Activated CD4-positive, alpha-beta T cell treated with anti-CD3 and anti-CD28 coated beads for 1 hour (primary cell): ENCODE measurements around the gene COBL.

ENCODE experiments used
- DNase-seq: peaks from one replicate; pipeline ENCODE4 v3.0.0-alpha.2; 2020

The COBL gene

DNA sequence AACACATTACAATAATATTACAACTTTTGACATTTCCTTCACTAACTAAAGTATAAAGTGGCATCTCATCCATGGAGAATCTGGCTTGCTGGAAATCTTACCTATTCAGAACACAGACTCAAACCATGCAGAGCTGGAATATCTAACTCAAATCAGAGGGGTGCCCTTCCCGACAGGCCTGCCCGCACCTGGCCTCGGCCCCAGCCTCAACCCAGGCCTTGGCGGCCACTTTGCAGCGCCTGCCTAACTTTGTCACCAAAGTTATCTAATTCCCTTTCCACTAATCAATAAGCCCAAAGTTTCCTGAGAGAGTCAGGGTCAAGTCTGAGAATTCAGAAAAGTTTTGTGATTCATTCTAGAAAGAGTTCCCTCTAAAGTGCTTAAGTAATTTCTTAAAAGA is 212.9 kb downstream of the COBL start:
- DNase-seq, result no peak

DNA sequence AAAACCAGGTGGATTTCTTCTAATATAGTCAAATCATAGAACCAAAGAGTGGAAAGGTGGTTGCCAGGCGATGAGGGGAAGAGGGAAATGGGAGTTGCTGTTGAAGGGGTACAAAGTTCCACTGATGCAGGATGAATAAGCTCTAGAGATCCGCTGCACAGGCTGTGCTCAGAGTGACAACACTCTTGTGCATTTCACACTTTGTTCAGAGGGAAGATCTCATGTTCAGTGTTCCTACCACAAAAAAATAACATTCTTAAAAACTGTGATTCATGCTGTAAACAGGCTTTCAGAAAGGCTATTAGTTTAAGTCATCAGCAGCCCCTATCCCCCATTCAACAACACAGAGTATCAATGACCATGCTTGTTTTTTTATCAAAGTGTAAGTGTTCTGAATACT is 213.8 kb downstream of the COBL start:
- DNase-seq, result no peak

DNA sequence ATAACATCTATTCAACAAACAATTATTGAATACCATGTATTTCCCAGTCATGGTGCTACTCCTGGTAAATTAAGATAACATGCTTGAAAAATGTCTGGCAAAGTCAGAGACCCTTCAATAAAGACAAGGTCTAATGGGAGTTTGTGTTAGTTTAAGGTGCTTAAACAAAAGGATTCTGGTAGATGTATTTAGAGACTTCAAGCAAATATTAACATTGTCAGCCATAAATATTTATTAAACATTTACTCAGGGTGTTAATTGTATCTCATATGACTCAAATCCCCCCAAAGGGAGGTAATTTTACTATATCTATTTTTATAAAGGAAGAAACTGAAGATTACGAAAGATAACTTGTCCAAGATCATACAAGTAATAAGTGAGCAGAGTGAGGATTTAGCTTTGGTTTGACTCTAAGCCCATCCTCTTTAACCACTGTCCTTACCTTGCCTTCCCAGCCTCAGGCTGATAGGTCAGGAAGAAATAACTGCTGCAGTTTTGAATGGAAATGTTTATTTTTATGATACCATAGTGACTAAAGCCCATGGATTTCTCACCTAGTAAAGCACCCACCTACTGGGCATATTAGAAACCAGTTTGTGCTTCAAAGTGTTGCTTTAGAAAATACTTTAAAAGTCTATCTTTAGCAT is 215.4 kb downstream of the COBL start:
- DNase-seq, result no peak

DNA sequence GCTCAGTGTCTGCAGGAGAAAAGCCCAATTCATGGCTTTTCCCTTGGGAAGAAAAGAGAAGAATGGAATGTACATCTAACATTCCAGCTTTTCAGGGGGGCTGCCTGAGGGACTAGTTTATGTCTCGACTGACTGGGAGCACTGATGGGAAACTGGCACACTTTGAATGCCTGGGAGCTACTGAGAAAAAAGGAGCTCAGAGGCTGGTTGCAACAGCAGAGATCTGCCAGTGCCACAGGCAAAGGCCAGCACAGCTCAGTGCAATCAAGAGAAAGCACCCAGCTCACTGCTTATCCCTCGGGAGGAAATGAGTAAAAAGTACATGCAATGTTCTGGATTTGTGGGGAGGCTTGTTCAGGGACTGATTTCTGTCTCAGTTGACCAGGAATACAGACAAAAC is 226.2 kb downstream of the COBL start:
- no peak for DNase-seq

DNA sequence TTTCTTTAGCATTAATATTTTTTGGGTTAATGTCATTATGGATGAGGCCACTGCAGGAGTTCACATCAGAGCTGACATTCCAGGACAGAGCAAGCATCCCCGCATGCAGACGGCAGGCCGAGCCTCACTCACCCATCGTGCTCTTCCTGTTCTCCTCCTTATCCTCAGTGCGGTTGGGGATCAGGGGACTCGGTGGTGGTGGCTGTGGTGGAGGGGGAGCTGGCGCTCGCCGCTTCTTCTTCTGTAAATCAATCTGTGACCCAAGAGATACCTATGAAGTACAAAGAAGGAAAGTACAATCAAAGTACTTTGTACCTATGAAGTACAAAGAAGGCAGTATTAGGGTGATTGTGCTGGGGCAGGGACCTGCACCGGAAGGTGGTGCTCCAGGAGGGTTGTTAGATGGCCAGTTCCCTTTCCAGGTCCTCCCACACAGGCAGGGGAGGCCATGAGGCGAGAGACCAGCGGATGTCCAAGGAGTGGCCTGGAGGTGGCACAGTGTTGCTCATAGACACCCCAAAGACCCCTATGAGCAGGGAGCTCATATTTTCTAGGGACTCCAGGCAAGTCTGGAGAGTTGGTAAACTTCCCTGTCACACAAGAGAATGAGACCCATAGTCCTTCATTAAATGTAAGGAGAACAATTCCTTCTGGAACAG is 231.4 kb downstream of the COBL start:
- no peak for DNase-seq

- DNase-seq, result no peak
Observed at GRCh38 chr7:51084121-51084520, 232.5 kb downstream of the COBL start.

DNA sequence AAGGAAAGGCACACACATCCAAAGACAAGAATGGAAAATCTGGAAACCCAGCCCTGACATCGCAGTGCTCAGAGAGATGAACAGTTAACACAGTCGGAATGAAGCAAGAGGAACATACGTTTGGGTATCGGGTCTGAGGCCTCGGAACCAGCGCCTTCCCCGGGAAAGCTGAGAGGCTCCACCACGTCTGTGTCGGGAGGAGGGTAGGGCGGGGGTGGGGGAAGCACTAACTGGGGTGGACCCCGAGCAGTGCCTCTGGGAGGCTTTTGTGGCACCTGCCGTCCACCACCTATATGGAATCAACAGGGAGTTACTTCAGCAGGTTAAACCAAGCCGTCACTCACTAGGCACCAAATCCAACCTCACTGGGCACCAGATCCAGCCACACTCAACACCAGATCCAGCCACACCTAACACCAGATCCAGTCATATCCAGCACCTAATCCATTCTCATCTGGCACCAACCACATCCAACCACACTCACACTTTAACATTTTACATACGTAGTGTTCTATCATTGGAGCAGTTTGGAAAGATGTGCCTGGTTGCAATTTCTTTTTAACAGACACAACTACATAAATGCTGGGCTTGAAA is 233.6 kb downstream of the COBL start:
- no peak for DNase-seq

DNA sequence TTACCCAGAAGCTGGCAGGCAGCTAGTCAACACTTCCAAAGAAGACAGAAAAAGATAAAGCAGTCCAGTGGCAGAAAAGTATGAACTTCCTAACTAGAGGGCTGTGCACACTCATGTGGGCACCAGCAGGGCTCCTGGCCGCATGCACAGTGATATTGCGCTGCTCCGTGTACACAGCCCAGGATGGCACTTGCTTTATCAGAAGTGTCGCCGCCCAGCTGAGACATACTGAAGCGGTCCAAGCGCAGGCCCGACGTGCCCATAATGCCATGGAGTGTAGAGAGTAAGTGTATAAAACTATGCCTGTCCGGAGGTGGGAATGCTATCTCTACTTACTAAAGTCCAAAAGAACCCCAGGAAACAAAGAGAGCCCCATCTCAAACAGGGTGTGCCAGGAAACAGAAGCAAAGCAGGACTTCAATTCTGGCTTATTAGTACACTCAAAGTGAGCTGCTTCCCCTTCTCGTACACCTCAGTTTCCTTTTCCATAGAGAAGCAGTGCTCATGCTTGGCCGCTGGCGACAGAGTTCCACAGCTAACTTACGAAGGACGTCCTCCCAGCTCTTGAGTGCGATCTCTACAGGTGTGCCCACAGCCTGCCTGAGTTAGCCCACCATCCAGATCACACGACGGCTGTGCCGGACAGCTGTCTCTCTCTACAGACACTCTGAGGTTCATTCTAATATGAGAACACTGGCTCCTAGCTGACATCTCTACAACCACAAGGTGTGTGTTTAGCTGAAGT is 234.3 kb downstream of the COBL start:
- DNase-seq, result no peak

- DNase-seq, result no peak
Observed at GRCh38 chr7:51081270-51081890, 235.2 kb downstream of the COBL start.

DNA sequence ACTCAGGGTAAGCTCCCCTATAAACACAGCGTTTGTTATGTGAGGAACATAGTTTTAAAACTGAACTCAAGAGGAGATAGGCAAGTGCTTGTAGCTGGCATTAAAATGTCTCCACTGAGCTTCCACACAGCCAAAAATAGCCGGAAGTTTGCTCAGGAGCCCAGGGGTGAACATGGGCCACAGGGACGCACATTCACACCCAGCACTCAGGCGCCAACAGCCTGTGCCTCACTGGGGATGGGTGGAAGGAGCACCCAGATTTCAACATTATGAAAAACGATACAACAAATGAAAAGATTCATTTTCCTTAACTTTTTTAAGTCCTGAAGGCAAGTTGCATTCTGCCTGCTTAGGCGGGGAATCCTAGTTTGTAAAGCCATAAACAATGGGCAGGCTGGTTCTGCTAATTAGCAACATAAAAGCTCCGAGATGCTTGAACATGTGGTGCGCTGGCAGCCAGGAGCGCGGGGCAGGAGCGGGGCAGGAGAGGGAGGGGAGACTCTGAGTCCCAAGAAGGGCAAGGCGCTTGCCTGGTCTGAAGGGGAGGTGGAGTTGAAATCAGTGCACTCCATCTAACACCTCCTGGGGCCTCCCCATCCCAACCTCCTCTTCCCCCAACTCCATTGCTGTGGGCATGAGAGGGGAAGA is 235.9 kb downstream of the COBL start:
- DNase-seq, result no peak

DNA sequence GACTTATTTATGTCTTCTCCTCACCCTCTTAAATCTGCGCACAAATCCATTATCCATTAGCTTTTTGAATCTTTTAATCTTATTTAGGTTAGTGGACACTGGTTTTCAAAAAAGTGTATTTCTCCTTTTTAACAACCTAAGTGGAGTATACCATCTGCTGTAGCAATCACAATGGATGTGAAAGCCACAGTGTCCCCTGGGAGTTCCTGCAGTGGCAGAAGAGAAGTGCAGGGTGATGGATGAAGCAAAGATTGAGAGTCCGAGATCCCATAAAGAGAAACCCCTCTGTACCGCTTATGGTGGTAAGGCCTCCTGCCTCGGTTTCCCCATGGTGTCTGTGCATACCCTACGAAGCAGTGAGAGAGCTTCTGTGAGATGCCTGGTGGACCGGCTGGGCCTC is 236.4 kb downstream of the COBL start:
- DNase-seq, result no peak

DNA sequence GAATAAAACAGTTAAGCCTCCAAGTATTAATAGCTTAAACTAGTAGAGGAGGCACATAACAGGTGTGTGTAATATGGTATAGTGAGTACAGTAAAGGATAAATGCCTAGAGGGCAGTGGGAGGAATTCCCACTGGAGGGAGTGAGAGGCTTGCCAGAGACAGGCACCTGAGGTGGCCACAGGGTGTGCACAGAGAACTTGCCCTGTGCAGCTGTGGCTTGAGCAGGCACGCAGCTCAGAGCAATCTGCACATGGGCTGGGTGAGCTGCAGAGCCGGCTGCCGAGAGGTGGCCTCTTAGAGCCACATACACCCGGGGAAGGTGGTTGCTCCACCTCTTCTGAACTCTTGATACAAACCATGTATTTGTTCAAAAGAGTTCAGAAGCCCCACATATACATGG is 237.1 kb downstream of the COBL start:
- no peak for DNase-seq

GRCh38 chr7:51078653-51079052 is 238.0 kb downstream of the COBL start:
- DNase-seq, result no peak

DNA sequence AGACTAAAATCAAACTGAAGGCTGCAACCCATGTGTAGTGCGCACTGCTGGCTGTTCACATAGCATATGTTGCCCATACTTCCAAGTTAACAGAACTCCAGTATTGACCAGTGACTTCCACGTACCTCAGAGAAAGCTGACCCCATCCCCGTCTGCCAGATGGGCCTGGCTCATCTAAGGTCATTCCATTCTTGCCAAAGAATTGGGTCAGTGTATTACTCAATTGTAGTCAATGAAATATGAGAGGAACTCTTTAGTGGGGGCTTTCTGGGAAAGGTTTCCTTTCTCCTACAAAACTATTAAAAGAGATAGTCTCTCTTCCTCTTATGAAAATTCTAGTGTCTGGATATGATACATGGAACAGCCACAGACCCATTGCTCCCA is 238.6 kb downstream of the COBL start:
- no peak for DNase-seq

- DNase-seq, result no peak
Observed at GRCh38 chr7:51077316-51077986, 239.2 kb downstream of the COBL start.

- no peak for DNase-seq
Observed at GRCh38 chr7:51075681-51076580, 240.7 kb downstream of the COBL start.

GRCh38 chr7:51073171-51073570 is 243.4 kb downstream of the COBL start:
- DNase-seq, result no peak

GRCh38 chr7:51072281-51072680 is 244.3 kb downstream of the COBL start:
- DNase-seq, result no peak

- no peak for DNase-seq
Observed at GRCh38 chr7:51071427-51071826, 245.2 kb downstream of the COBL start.

- DNase-seq, result no peak
Observed at GRCh38 chr7:51070151-51070550, 246.5 kb downstream of the COBL start.

- DNase-seq, result no peak
Observed at GRCh38 chr7:51069411-51070083, 247.1 kb downstream of the COBL start.
